GM12864 (cell line): ENCODE measurements around the gene ST3GAL4.
"Not testable (repeated sequence)": the region's sequence is repeated elsewhere in the genome, so short reads cannot be mapped to it uniquely, and the experiment has no call there.

Experiments used
- DNase-seq: peaks from one replicate; pipeline ENCODE4 v3.0.0-alpha.2; 2011; ENCODE audit warnings: low read depth
- H3K4me3 ChIP-seq: 2 replicates; pipeline ENCODE4 v1.5.1; 2011; ENCODE audit warnings: mild to moderate bottlenecking, low read depth, low read length, control low read depth
- CTCF ChIP-seq: IDR thresholded peaks from 2 replicates; pipeline ENCODE4 v1.5.1; 2011; ENCODE audit warnings: low read depth, mild to moderate bottlenecking, moderate library complexity, low read length, control low read depth, inconsistent platforms; ENCODE audit errors: missing control alignments

Gene ST3GAL4

GRCh38 chr11:126345283-126345682, 10.2 kb upstream of the ST3GAL4 start:
- no peak overlapping the region for H3K4me3 ChIP-seq
- TF ChIP-seq CTCF, result no peak
- no peak for DNase-seq

- TF ChIP-seq CTCF, result no peak
- H3K4me3 ChIP-seq, result no peak overlapping the region
- DNase-seq, result no peak
These were observed 9.5 kb upstream of the ST3GAL4 start for GRCh38 chr11:126345759-126346585.

GRCh38 chr11:126346586-126346940, 8.9 kb upstream of the ST3GAL4 start:
- H3K4me3 ChIP-seq, result no peak overlapping the region
- no peak for DNase-seq
- no peak for TF ChIP-seq CTCF

- not testable (repeated sequence) for DNase-seq, H3K4me3 ChIP-seq
These were observed 8.5 kb upstream of the ST3GAL4 start for GRCh38 chr11:126346946-126347345.

- TF ChIP-seq CTCF, result no peak
- no peak for DNase-seq
These were observed 7.5 kb upstream of the ST3GAL4 start for GRCh38 chr11:126347751-126348668.

GRCh38 chr11:126348806-126349582, 6.5 kb upstream of the ST3GAL4 start:
- DNase-seq, result no peak
- no peak overlapping the region for H3K4me3 ChIP-seq
- no peak for TF ChIP-seq CTCF

More at GRCh38 chr11:126347751-126348668, 7.5 kb upstream of the ST3GAL4 start:
- no peak overlapping the region for H3K4me3 ChIP-seq

GRCh38 chr11:126350836-126351235, 4.7 kb upstream of the ST3GAL4 start:
- no peak for TF ChIP-seq CTCF
- DNase-seq, result no peak
- H3K4me3 ChIP-seq, result no peak overlapping the region
